Transverse colon (tissue), 4 donors: ENCODE measurements around the gene CEND1.

Experiments used
- EP300 ChIP-seq: sonication (generic); formaldehyde crosslinking; IDR thresholded peaks from one replicate; pipeline ENCODE4 v1.6.1; 2017; ENCODE audit warnings: antibody characterized with exemption, low read depth
- POLR2A ChIP-seq: fragments of 450-650 bp; IDR thresholded peaks from one replicate; pipeline ENCODE4 v1.6.1; 2016; ENCODE audit warnings: antibody characterized with exemption, mild to moderate bottlenecking, moderate library complexity
- POLR2AphosphoS5 ChIP-seq, 3 donors: sonication (generic); formaldehyde crosslinking; IDR thresholded peaks; one replicate each; pipeline ENCODE4 v1.6.1; 2016; ENCODE audit warnings: antibody characterized with exemption in 3 of 3
- TF ChIP-seq, protein P1 (sequence below), 5 experiments: fragments of 200-600 bp in 3 of 5; fragments of 450-650 bp in 2 of 5; sonication (generic) in 3 of 5; IDR thresholded peaks; 1 replicate in 2 of 5; 2 replicates in 3 of 5; pipeline ENCODE4 v1.5.1; 2016 to 2017; ENCODE audit warnings: antibody characterized with exemption in 5 of 5, inconsistent platforms in 3 of 5, mild to moderate bottlenecking in 2 of 5, moderate library complexity in 1 of 5

DNA sequence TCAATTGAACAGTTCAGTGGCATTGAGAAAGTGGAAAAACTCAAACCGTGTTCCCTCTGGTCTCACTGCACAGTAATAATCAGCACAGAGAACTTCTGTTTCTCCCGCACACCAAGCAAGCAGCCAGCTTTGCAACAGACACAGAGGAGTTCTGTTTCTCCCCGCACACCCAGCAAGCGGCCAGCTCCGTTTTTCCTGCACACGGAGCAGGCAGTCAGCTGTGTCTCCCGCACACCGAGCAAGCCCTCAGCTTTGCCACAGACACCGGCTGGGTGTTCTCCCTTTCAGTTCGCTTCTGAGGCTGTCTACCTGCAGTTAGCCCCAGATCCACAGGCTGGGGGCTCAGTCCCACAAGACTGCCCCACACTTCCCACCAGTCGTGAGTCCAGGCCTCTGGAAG, 52.5 kb downstream of the CEND1 start:
- TF ChIP-seq, protein P1, sequence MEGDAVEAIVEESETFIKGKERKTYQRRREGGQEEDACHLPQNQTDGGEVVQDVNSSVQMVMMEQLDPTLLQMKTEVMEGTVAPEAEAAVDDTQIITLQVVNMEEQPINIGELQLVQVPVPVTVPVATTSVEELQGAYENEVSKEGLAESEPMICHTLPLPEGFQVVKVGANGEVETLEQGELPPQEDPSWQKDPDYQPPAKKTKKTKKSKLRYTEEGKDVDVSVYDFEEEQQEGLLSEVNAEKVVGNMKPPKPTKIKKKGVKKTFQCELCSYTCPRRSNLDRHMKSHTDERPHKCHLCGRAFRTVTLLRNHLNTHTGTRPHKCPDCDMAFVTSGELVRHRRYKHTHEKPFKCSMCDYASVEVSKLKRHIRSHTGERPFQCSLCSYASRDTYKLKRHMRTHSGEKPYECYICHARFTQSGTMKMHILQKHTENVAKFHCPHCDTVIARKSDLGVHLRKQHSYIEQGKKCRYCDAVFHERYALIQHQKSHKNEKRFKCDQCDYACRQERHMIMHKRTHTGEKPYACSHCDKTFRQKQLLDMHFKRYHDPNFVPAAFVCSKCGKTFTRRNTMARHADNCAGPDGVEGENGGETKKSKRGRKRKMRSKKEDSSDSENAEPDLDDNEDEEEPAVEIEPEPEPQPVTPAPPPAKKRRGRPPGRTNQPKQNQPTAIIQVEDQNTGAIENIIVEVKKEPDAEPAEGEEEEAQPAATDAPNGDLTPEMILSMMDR (IDR thresholded peaks at IDR 0.05): no peak
- TF ChIP-seq POLR2A (no peak), EP300 (no peak), POLR2AphosphoS5 (IDR thresholded peaks at IDR 0.05) (no peak)
